ENCODE results near the gene LAMA5. TPM values are rescaled to one million over a fixed set of nuclear protein-coding genes. Genes with fewer than 3 reads are reported as not detected.

LAMA5 gene
- total and polyA plus RNA-seq, 9 donors: 4.7 to 115 (median 42.2) TPM

GRCh38 chr20:62289898-62290297, 77.2 kb downstream of the LAMA5 start:
- H3K4me3 ChIP-seq: no peak overlapping the region
- H3K27me3 ChIP-seq: no peaks in the 10 kb centered on the region
- H3K36me3 ChIP-seq: no peaks in the 10 kb centered on the region
- no peaks in the 10 kb centered on the region for H3K4me1 ChIP-seq (ENCODE audit: insufficient read depth)
- DNase-seq: no peak
- 88 to 89% (median 88%) methylated on average over 8 of the region's 8 CpGs for WGBS, 3 donors
- intact Hi-C loops (cut with DNase I): no loop called here
- TF ChIP-seq EP300 (IDR thresholded peaks at IDR 0.05): no peak
- TF ChIP-seq, protein P1, sequence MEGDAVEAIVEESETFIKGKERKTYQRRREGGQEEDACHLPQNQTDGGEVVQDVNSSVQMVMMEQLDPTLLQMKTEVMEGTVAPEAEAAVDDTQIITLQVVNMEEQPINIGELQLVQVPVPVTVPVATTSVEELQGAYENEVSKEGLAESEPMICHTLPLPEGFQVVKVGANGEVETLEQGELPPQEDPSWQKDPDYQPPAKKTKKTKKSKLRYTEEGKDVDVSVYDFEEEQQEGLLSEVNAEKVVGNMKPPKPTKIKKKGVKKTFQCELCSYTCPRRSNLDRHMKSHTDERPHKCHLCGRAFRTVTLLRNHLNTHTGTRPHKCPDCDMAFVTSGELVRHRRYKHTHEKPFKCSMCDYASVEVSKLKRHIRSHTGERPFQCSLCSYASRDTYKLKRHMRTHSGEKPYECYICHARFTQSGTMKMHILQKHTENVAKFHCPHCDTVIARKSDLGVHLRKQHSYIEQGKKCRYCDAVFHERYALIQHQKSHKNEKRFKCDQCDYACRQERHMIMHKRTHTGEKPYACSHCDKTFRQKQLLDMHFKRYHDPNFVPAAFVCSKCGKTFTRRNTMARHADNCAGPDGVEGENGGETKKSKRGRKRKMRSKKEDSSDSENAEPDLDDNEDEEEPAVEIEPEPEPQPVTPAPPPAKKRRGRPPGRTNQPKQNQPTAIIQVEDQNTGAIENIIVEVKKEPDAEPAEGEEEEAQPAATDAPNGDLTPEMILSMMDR (IDR thresholded peaks at IDR 0.05): no peak
- TF ChIP-seq POLR2A (IDR thresholded peaks at IDR 0.05): no peak
- no peak overlapping the region for H3K27ac ChIP-seq
- H3K9me3 ChIP-seq: no peaks in the 10 kb centered on the region

GRCh38 chr20:62289131-62289530, 78.0 kb downstream of the LAMA5 start:
- 84 to 88% (median 85%) methylated on average over 14 of the region's 14 CpGs for WGBS, 3 donors

GRCh38 chr20:62288535-62289105, 78.5 kb downstream of the LAMA5 start:
- Histone ChIP-seq H3K4me3 (no peak overlapping the region), H3K27me3 (no peaks in the 10 kb centered on the region), H3K4me1 (ENCODE audit: insufficient read depth) (no peaks in the 10 kb centered on the region), H3K9me3 (no peaks in the 10 kb centered on the region), H3K36me3 (no peaks in the 10 kb centered on the region), H3K27ac (no peak overlapping the region)
- no peak for TF ChIP-seq EP300 (IDR thresholded peaks at IDR 0.05)
- TF ChIP-seq POLR2A (IDR thresholded peaks at IDR 0.05): no peak
- TF ChIP-seq, protein P1 (IDR thresholded peaks at IDR 0.05): no peak
- DNase-seq: no peak
- intact Hi-C loops (cut with DNase I): no loop called here
- 90 to 94% (median 93%) methylated on average over 15 of the region's 15 CpGs for WGBS, 3 donors

More at GRCh38 chr20:62289131-62289530, 78.0 kb downstream of the LAMA5 start:
- Histone ChIP-seq H3K9me3 (no peaks in the 10 kb centered on the region), H3K4me3 (no peak overlapping the region), H3K27me3 (no peaks in the 10 kb centered on the region), H3K36me3 (no peaks in the 10 kb centered on the region), H3K27ac (no peak overlapping the region), H3K4me1 (ENCODE audit: insufficient read depth) (no peaks in the 10 kb centered on the region)
- intact Hi-C loops (cut with DNase I): no loop called here
- no peak for DNase-seq
- TF ChIP-seq, protein P1 (IDR thresholded peaks at IDR 0.05): no peak
- TF ChIP-seq POLR2A (IDR thresholded peaks at IDR 0.05) (no peak), EP300 (IDR thresholded peaks at IDR 0.05) (no peak)

GRCh38 chr20:62287759-62288534, 79.2 kb downstream of the LAMA5 start:
- Histone ChIP-seq H3K36me3 (no peaks in the 10 kb centered on the region), H3K27ac (no peak overlapping the region), H3K9me3 (no peaks in the 10 kb centered on the region), H3K4me1 (ENCODE audit: insufficient read depth) (peaks cover 1% of the 10 kb centered on the region), H3K27me3 (no peaks in the 10 kb centered on the region), H3K4me3 (no peak overlapping the region)
- intact Hi-C loops (cut with DNase I): no loop called here
- DNase-seq: no peak
- WGBS, 3 donors: 93 to 94% (median 93%) methylated on average over 12 of the region's 12 CpGs
- TF ChIP-seq EP300 (IDR thresholded peaks at IDR 0.05) (no peak), POLR2A (IDR thresholded peaks at IDR 0.05) (no peak)
- TF ChIP-seq, protein P1 (IDR thresholded peaks at IDR 0.05): no peak

All from ovary (tissue), 9 donors.